IMR-90 (cell line): ENCODE data around the gene SPAG5. TPM values are rescaled to one million over a fixed set of nuclear protein-coding genes. Genes with fewer than 3 reads are reported as not detected.

Source experiments
- ATAC-seq: fragments of 200-7000 bp; cut with Tn5 transposase; 2 replicates; pipeline ENCODE4 v1.9.1; 2020; ENCODE audit warnings: low read depth, mild to moderate bottlenecking, moderate library complexity
- BruUV-seq: library from RNA; stranded (reverse); fragments of 400-500 nt; replicated peaks from 2 replicates; lab custom pipeline; 2021; lab: Mats Ljungman, UMichigan
- CTCF ChIA-PET: fragments of 300-600 bp; formaldehyde crosslinking; extraction: SDS; loops from one replicate; lab custom pipeline; 2021; ENCODE audit warnings: antibody characterized with exemption; lab: Yijun Ruan, JAX
- POLR2A ChIA-PET: fragments of 300-600 bp; sonication (Branson Sonifier 250); formaldehyde crosslinking; loops from one replicate; lab custom pipeline; 2022; ENCODE audit warnings: antibody characterized with exemption; ENCODE audit not compliant: unreplicated experiment; lab: Charles Lee
- DNase-seq: peaks from one replicate; pipeline ENCODE4 v3.0.0; 2013
- H2AFZ ChIP-seq: replicated peaks from 2 replicates; pipeline ENCODE3; 2013; ENCODE audit warnings: low read length, mild to moderate bottlenecking; ENCODE audit not compliant: poor library complexity
- H2AK5ac ChIP-seq: 2 replicates; pipeline ENCODE4 v1.6.1; 2013; ENCODE audit warnings: low read depth, low read length, inconsistent platforms
- H2AK9ac ChIP-seq: replicated peaks from 2 replicates; pipeline ENCODE3; 2013; ENCODE audit warnings: mild to moderate bottlenecking, low read depth, low read length, moderate library complexity; ENCODE audit not compliant: poor library complexity
- H2BK120ac ChIP-seq: 2 replicates; pipeline ENCODE4 v1.6.1; 2013; ENCODE audit warnings: low read depth, low read length, inconsistent platforms
- H2BK15ac ChIP-seq: 3 replicates; pipeline ENCODE4 v1.6.1; 2013; ENCODE audit warnings: low read depth, low read length, inconsistent platforms
- H2BK20ac ChIP-seq: 2 replicates; pipeline ENCODE4 v1.6.1; 2013; ENCODE audit warnings: low read depth, mild to moderate bottlenecking, inconsistent platforms, low read length, moderate library complexity
- H2BK5ac ChIP-seq: 2 replicates; pipeline ENCODE4 v1.6.1; 2013; ENCODE audit warnings: mild to moderate bottlenecking, low read depth, low read length, inconsistent platforms; ENCODE audit not compliant: poor library complexity, severe bottlenecking
- H3K14ac ChIP-seq: replicated peaks from 2 replicates; pipeline ENCODE4 v1.6.1; 2013; ENCODE audit warnings: low read depth, low read length, inconsistent platforms
- H3K18ac ChIP-seq: 2 replicates; pipeline ENCODE4 v1.6.1; 2013; ENCODE audit warnings: low read depth, low read length, control low read depth
- H3K23ac ChIP-seq: 2 replicates; pipeline ENCODE4 v1.6.1; 2013; ENCODE audit warnings: low read depth, low read length, inconsistent platforms
- H3K27ac ChIP-seq: 2 replicates; pipeline ENCODE4 v1.5.1; 2013; ENCODE audit warnings: mild to moderate bottlenecking, control low read depth, low read length; ENCODE audit not compliant: insufficient read depth
- H3K27me3 ChIP-seq: 2 replicates; pipeline ENCODE4 v1.6.1; 2013; ENCODE audit warnings: low read length; ENCODE audit not compliant: control insufficient read depth, insufficient read depth
- H3K36me3 ChIP-seq: 2 replicates; pipeline ENCODE4 v1.6.1; 2013; ENCODE audit warnings: low read length, mixed read lengths; ENCODE audit not compliant: control insufficient read depth, insufficient read depth
- H3K4ac ChIP-seq: 2 replicates; pipeline ENCODE4 v1.6.1; 2013; ENCODE audit warnings: low read depth, low read length, inconsistent platforms
- H3K4me1 ChIP-seq: 2 replicates; pipeline ENCODE4 v1.6.1; 2013; ENCODE audit warnings: low read length, mixed read lengths; ENCODE audit not compliant: control insufficient read depth, insufficient read depth
- H3K4me2 ChIP-seq: 2 replicates; pipeline ENCODE4 v1.6.1; 2013; ENCODE audit warnings: low read depth, mild to moderate bottlenecking, control low read depth, low read length, moderate library complexity
- H3K4me3 ChIP-seq: 2 replicates; pipeline ENCODE4 v1.5.1; 2013; ENCODE audit warnings: low read depth, mild to moderate bottlenecking, control low read depth, low read length, moderate library complexity; ENCODE audit not compliant: insufficient read depth
- H3K56ac ChIP-seq: 2 replicates; pipeline ENCODE4 v1.6.1; 2013; ENCODE audit warnings: low read length, inconsistent platforms; ENCODE audit not compliant: insufficient read depth; ENCODE audit errors: extremely low read depth
- H3K79me1 ChIP-seq, 2 experiments: 2 replicates each; pipeline ENCODE4 v1.6.1; 2013; ENCODE audit warnings: low read length in 2 of 2, inconsistent platforms in 1 of 2, low read depth in 1 of 2
- H3K9ac ChIP-seq: 2 replicates; pipeline ENCODE4 v1.6.1; 2013; ENCODE audit warnings: low read depth, low read length, control low read depth
- H3K9me1 ChIP-seq: 2 replicates; pipeline ENCODE4 v1.6.1; 2013; ENCODE audit warnings: low read length, inconsistent platforms; ENCODE audit not compliant: insufficient read depth
- H3K9me3 ChIP-seq: 2 replicates; pipeline ENCODE4 v1.6.1; 2013; ENCODE audit warnings: low read length; ENCODE audit not compliant: control insufficient read depth, insufficient read depth
- H4K20me1 ChIP-seq: 2 replicates; pipeline ENCODE4 v1.6.1; 2013; ENCODE audit warnings: low read length, inconsistent platforms; ENCODE audit not compliant: insufficient read depth
- H4K5ac ChIP-seq: 2 replicates; pipeline ENCODE4 v1.6.1; 2013; ENCODE audit warnings: mild to moderate bottlenecking, low read depth, low read length, control low read depth
- H4K8ac ChIP-seq, 2 experiments: 2 replicates each; pipeline ENCODE4 v1.6.1; 2013; ENCODE audit warnings: low read depth in 2 of 2, low read length in 2 of 2, control low read depth in 1 of 2, inconsistent platforms in 1 of 2
- H4K91ac ChIP-seq: 2 replicates; pipeline ENCODE4 v1.6.1; 2013; ENCODE audit warnings: low read depth, low read length, inconsistent platforms; ENCODE audit not compliant: insufficient read depth
- BHLHE40 ChIP-seq: fragments of 150-350 bp; IDR thresholded peaks from 2 replicates; pipeline ENCODE4 v1.6.1; 2016; ENCODE audit warnings: mild to moderate bottlenecking, low read depth, low read length
- CEBPB ChIP-seq: IDR thresholded peaks from 2 replicates; pipeline ENCODE4 v1.6.1; 2012; ENCODE audit warnings: low read depth, low read length, improper control_type of control experiment
- CHD1 ChIP-seq: IDR thresholded peaks from 2 replicates; pipeline ENCODE4 v1.6.1; 2012; ENCODE audit warnings: low read depth, low read length, improper control_type of control experiment
- MAFK ChIP-seq: IDR thresholded peaks from 2 replicates; pipeline ENCODE4 v1.6.1; 2012; ENCODE audit warnings: low read depth, low read length, improper control_type of control experiment
- MAZ ChIP-seq: IDR thresholded peaks from 2 replicates; pipeline ENCODE4 v1.6.1; 2012; ENCODE audit warnings: low read depth, mild to moderate bottlenecking, low read length, improper control_type of control experiment, moderate library complexity, borderline replicate concordance
- MXI1 ChIP-seq: IDR thresholded peaks from 2 replicates; pipeline ENCODE4 v1.6.1; 2012; ENCODE audit warnings: low read depth, mild to moderate bottlenecking, low read length, moderate library complexity, borderline replicate concordance
- NFE2L2 ChIP-seq: fragments of 150-350 bp; IDR thresholded peaks from 2 replicates; pipeline ENCODE4 v1.6.1; 2016; ENCODE audit warnings: low read depth, mild to moderate bottlenecking, low read length
- POLR2A ChIP-seq: IDR thresholded peaks from 2 replicates; pipeline ENCODE4 v1.6.1; 2012; ENCODE audit warnings: mild to moderate bottlenecking, low read depth, low read length
- RAD21 ChIP-seq: IDR thresholded peaks from 2 replicates; pipeline ENCODE4 v1.6.1; 2012; ENCODE audit warnings: low read length, improper control_type of control experiment
- RCOR1 ChIP-seq: IDR thresholded peaks from 2 replicates; pipeline ENCODE4 v1.6.1; 2012; ENCODE audit warnings: mild to moderate bottlenecking, low read length, improper control_type of control experiment; ENCODE audit not compliant: insufficient replicate concordance
- WGBS, 2 experiments: methylation state at CpG; one replicate each; pipeline versions ENCODE4 v1.1.5 to v1.1.7; 2013; ENCODE audit warnings: missing lambda C conversion rate in 2 of 2; ENCODE audit not compliant: insufficient read length in 1 of 2; ENCODE audit errors: extremely low coverage in 2 of 2; 5-methylcytosine and 5-hydroxymethylcytosine counted together
- dilution Hi-C: fragments of 300-500 bp; cut with HindIII; formaldehyde crosslinking; loops from one replicate; pipeline ENCODE4 v1.14.3; 2018; ENCODE audit warnings: low sequenced_read_pairs; ENCODE audit not compliant: unreplicated experiment
- in situ Hi-C: fragments of 300-500 bp; cut with MboI; formaldehyde crosslinking; loops from 3 replicates; pipeline ENCODE4 v1.14.3; 2019; ENCODE audit warnings: low sequenced_read_pairs, inconsistent platforms, mixed read lengths
- intact Hi-C: fragments of 100-400 bp; cut with micrococcal nuclease; formaldehyde crosslinking; loops from 2 replicates; pipeline ENCODE4 v1.10.0; 2022
- polyA plus RNA-seq, 3 experiments: library from polyadenylated mRNA; depleted of rRNA; stranded (reverse); fragments of >200 nt; gene quantifications; 2 replicates each; pipeline ENCODE4 v1.2.3, GENCODE V29; 2012; ENCODE audit warnings: low replicate concordance in 1 of 3
- total RNA-seq: library from RNA; depleted of rRNA; stranded (reverse); fragments of >200 nt; gene quantifications from 2 replicates; pipeline ENCODE4 v1.2.3, GENCODE V29; 2012
- TF ChIP-seq, protein P1 (sequence below): fragments of 150-350 bp; IDR thresholded peaks from 2 replicates; pipeline ENCODE4 v1.6.1; 2017; ENCODE audit warnings: mild to moderate bottlenecking, antibody characterized with exemption, low read length, low read depth
- TF ChIP-seq, protein P2 (sequence below): conservative IDR thresholded peaks from 2 replicates; pipeline ENCODE4 v1.5.1; 2012; ENCODE audit warnings: mild to moderate bottlenecking, low read depth, low read length, improper control_type of control experiment
- TF ChIP-seq, protein P3 (sequence below): fragments of 150-350 bp; IDR thresholded peaks from 2 replicates; pipeline ENCODE4 v1.6.1; 2016; ENCODE audit warnings: low read depth, mild to moderate bottlenecking, low read length, moderate library complexity, borderline replicate concordance

The SPAG5 gene
- total and polyA plus RNA-seq, 2 of the 4 experiments (the other 2 are of a cell fraction) = 40.3 to 60.8 TPM

DNA sequence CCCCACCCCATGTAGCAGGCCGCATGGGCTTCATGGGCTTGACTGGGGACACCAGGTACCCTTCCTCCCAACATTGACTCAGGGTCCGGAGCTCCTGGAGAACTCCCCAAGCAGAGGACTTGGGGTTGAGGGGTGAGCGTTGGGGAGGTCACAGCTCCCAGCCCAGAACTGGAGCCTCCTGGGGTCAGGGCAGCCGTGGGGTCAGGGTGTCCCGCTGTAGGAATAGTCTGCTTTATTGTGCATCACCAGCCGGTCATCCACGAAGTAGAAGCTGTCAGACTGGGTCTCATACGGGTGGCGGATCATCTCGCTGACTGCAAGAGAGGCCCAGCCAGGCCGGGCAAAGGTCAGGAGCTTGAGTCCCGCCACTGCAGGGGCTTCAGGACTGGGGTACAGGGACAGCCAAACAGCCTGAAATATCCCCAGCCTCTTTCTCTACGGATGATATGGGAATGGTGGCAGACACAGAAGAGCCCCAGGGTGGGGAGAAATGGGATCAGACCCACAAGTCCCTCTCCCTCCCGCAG is 51.7 kb downstream of the SPAG5 start:
- 96% methylated on average over 9 of the region's 14 CpGs; no CpG with 5 or more reads in 1 of the 2 experiments for WGBS, 2 experiments

More for the DNA sequence above, 51.7 kb downstream of the SPAG5 start:
- Histone ChIP-seq H2AK9ac (no peak overlapping the region), H2AK5ac (no peak overlapping the region), H2BK20ac (no peak overlapping the region), H2BK15ac (no peak overlapping the region), H3K36me3 (peaks cover 8% of the 10 kb centered on the region; the same call in 1 of the 2 replicates), H3K27ac (no peak overlapping the region), H2BK5ac (no peak overlapping the region), H4K8ac (no peak overlapping the region), H3K27me3 (no peaks in the 10 kb centered on the region), H3K9me3 (no peaks in the 10 kb centered on the region), H4K91ac (no peak overlapping the region), H4K20me1 (peaks cover 13% of the 10 kb centered on the region), H3K4me1 (peaks cover 6% of the 10 kb centered on the region), H3K9me1 (0 out of 2 replicates have a peak, but pooled peaks cover 7% of the 10 kb centered on the region), H3K4me3 (no peak overlapping the region), H3K56ac (no peak overlapping the region), H3K4ac (no peak overlapping the region), H4K5ac (no peak overlapping the region), H3K79me1 (peaks cover 14 to 27% of the 10 kb centered on the region in 2 experiments), H3K14ac (no peak overlapping the region), H3K18ac (no peak overlapping the region), H3K4me2 (no peak overlapping the region), H3K9ac (no peak overlapping the region), H2AFZ (no peak overlapping the region), H3K23ac (no peak overlapping the region), H2BK120ac (no peak overlapping the region)
- intact Hi-C loops = loop anchor here (10.0 kb wide), 1 partner anchor 142 kb away; the partner anchor contains the start of gene SLC46A1
- BruUV-seq = no TSS peak
- ChIA-PET POLR2A (no interaction called here), CTCF (interaction anchor here (0.6 to 0.8 kb wide), 3 partner anchors 36 to 100 kb away, joined by 3 to 6 read pairs (median 3); no protein-coding TSS in a partner anchor)
- TF ChIP-seq, protein P1, sequence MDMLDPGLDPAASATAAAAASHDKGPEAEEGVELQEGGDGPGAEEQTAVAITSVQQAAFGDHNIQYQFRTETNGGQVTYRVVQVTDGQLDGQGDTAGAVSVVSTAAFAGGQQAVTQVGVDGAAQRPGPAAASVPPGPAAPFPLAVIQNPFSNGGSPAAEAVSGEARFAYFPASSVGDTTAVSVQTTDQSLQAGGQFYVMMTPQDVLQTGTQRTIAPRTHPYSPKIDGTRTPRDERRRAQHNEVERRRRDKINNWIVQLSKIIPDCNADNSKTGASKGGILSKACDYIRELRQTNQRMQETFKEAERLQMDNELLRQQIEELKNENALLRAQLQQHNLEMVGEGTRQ = no peak
- TF ChIP-seq, protein P2, sequence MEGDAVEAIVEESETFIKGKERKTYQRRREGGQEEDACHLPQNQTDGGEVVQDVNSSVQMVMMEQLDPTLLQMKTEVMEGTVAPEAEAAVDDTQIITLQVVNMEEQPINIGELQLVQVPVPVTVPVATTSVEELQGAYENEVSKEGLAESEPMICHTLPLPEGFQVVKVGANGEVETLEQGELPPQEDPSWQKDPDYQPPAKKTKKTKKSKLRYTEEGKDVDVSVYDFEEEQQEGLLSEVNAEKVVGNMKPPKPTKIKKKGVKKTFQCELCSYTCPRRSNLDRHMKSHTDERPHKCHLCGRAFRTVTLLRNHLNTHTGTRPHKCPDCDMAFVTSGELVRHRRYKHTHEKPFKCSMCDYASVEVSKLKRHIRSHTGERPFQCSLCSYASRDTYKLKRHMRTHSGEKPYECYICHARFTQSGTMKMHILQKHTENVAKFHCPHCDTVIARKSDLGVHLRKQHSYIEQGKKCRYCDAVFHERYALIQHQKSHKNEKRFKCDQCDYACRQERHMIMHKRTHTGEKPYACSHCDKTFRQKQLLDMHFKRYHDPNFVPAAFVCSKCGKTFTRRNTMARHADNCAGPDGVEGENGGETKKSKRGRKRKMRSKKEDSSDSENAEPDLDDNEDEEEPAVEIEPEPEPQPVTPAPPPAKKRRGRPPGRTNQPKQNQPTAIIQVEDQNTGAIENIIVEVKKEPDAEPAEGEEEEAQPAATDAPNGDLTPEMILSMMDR = no peak
- TF ChIP-seq RCOR1 = no peak
- no peak for TF ChIP-seq CEBPB
- TF ChIP-seq MAZ = no peak
- no peak for TF ChIP-seq NFE2L2
- no peak for TF ChIP-seq CHD1
- TF ChIP-seq POLR2A = no peak
- TF ChIP-seq, protein P3, sequence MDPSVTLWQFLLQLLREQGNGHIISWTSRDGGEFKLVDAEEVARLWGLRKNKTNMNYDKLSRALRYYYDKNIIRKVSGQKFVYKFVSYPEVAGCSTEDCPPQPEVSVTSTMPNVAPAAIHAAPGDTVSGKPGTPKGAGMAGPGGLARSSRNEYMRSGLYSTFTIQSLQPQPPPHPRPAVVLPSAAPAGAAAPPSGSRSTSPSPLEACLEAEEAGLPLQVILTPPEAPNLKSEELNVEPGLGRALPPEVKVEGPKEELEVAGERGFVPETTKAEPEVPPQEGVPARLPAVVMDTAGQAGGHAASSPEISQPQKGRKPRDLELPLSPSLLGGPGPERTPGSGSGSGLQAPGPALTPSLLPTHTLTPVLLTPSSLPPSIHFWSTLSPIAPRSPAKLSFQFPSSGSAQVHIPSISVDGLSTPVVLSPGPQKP = no peak
- TF ChIP-seq RAD21 = no peak
- TF ChIP-seq MAFK = no peak
- TF ChIP-seq BHLHE40 = no peak
- TF ChIP-seq MXI1 = no peak
- dilution Hi-C loops = no loop called here
- DNase-seq (no peak), ATAC-seq (no peak)
- in situ Hi-C loops = no loop called here
